ENCODE data around the gene AKAP6. TPM values are rescaled to one million over a fixed set of nuclear protein-coding genes. Genes with fewer than 3 reads are reported as not detected.

The AKAP6 gene
- total and polyA plus RNA-seq, 10 of the 15 experiments (the other 5 are each of a cell fraction or from before 2014, with no cell fraction given) = 0.35 to 5.9 (median 2.2) TPM

- TF ChIP-seq, protein P1, sequence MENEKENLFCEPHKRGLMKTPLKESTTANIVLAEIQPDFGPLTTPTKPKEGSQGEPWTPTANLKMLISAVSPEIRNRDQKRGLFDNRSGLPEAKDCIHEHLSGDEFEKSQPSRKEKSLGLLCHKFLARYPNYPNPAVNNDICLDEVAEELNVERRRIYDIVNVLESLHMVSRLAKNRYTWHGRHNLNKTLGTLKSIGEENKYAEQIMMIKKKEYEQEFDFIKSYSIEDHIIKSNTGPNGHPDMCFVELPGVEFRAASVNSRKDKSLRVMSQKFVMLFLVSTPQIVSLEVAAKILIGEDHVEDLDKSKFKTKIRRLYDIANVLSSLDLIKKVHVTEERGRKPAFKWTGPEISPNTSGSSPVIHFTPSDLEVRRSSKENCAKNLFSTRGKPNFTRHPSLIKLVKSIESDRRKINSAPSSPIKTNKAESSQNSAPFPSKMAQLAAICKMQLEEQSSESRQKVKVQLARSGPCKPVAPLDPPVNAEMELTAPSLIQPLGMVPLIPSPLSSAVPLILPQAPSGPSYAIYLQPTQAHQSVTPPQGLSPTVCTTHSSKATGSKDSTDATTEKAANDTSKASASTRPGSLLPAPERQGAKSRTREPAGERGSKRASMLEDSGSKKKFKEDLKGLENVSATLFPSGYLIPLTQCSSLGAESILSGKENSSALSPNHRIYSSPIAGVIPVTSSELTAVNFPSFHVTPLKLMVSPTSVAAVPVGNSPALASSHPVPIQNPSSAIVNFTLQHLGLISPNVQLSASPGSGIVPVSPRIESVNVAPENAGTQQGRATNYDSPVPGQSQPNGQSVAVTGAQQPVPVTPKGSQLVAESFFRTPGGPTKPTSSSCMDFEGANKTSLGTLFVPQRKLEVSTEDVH (IDR thresholded peaks at IDR 0.05; ENCODE audit: low read depth, partially characterized antibody) = no peak
- no peak for TF ChIP-seq STAT3 (IDR thresholded peaks at IDR 0.05; ENCODE audit: low read depth, low read length)
- TF ChIP-seq, protein P2, sequence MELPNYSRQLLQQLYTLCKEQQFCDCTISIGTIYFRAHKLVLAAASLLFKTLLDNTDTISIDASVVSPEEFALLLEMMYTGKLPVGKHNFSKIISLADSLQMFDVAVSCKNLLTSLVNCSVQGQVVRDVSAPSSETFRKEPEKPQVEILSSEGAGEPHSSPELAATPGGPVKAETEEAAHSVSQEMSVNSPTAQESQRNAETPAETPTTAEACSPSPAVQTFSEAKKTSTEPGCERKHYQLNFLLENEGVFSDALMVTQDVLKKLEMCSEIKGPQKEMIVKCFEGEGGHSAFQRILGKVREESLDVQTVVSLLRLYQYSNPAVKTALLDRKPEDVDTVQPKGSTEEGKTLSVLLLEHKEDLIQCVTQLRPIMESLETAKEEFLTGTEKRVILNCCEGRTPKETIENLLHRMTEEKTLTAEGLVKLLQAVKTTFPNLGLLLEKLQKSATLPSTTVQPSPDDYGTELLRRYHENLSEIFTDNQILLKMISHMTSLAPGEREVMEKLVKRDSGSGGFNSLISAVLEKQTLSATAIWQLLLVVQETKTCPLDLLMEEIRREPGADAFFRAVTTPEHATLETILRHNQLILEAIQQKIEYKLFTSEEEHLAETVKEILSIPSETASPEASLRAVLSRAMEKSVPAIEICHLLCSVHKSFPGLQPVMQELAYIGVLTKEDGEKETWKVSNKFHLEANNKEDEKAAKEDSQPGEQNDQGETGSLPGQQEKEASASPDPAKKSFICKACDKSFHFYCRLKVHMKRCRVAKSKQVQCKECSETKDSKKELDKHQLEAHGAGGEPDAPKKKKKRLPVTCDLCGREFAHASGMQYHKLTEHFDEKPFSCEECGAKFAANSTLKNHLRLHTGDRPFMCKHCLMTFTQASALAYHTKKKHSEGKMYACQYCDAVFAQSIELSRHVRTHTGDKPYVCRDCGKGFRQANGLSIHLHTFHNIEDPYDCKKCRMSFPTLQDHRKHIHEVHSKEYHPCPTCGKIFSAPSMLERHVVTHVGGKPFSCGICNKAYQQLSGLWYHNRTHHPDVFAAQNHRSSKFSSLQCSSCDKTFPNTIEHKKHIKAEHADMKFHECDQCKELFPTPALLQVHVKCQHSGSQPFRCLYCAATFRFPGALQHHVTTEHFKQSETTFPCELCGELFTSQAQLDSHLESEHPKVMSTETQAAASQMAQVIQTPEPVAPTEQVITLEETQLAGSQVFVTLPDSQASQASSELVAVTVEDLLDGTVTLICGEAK (IDR thresholded peaks at IDR 0.05; ENCODE audit: borderline replicate concordance) = no peak
- TF ChIP-seq EP300 (IDR thresholded peaks at IDR 0.05; ENCODE audit: borderline replicate concordance in 1 of 2, control insufficient read depth in 1 of 2, low read depth in 2 of 2, low read length in 2 of 2) = no peak
These were observed 690 bp downstream of the AKAP6 start (continued) for GRCh38 chr14:32329690-32330285.
